Immature natural killer cell (primary cell): ENCODE data around the gene C17orf78. TPM values are rescaled to one million over a fixed set of nuclear protein-coding genes. Genes with fewer than 3 reads are reported as not detected.
"Not testable (repeated sequence)": the region's sequence is repeated elsewhere in the genome, so short reads cannot be mapped to it uniquely, and the experiment has no call there.

Experiments used
- DNase-seq, 3 donors: peaks; one replicate each; pipeline ENCODE4 v3.0.0; 2022; ENCODE audit warnings: mixed read lengths in 1 of 3
- H3K27ac Mint-ChIP-seq, 6 donors: one replicate each; pipeline ENCODE4 v1.8.0; 2020; ENCODE audit warnings: mixed read lengths in 6 of 6, mild to moderate bottlenecking in 5 of 6, inconsistent platforms in 4 of 6, moderate library complexity in 3 of 6
- H3K27me3 Mint-ChIP-seq, 3 donors: one replicate each; pipeline ENCODE4 v1.8.0; 2020 to 2021; ENCODE audit warnings: low read depth in 3 of 3, mild to moderate bottlenecking in 3 of 3, mixed read lengths in 3 of 3, moderate library complexity in 3 of 3, inconsistent platforms in 1 of 3
- H3K36me3 Mint-ChIP-seq, 3 donors: one replicate each; pipeline ENCODE4 v1.8.0; 2020; ENCODE audit warnings: mixed read lengths in 3 of 3, inconsistent platforms in 2 of 3, mild to moderate bottlenecking in 2 of 3
- H3K4me1 Mint-ChIP-seq, 2 donors: one replicate each; pipeline ENCODE4 v1.8.0; 2020; ENCODE audit warnings: inconsistent platforms in 2 of 2, mild to moderate bottlenecking in 2 of 2, mixed read lengths in 2 of 2, moderate library complexity in 1 of 2
- H3K4me3 Mint-ChIP-seq, 5 donors: one replicate each; pipeline ENCODE4 v1.8.0; 2020; ENCODE audit warnings: mild to moderate bottlenecking in 5 of 5, mixed read lengths in 5 of 5, inconsistent platforms in 3 of 5, moderate library complexity in 3 of 5
- H3K9me3 Mint-ChIP-seq, 6 donors: one replicate each; pipeline ENCODE4 v1.8.0; 2020; ENCODE audit warnings: mild to moderate bottlenecking in 6 of 6, mixed read lengths in 6 of 6, inconsistent platforms in 4 of 6, moderate library complexity in 3 of 6
- polyA plus RNA-seq, 3 donors: library from polyadenylated mRNA; unstranded; fragments of 300-500 nt; fragmentation: Illumina TruSeq; gene quantifications; one replicate each; pipeline ENCODE4 v1.2.3, GENCODE V29; 2021

The C17orf78 gene
- polyA plus RNA-seq, 3 donors from 2014 or later = not detected

GRCh38 chr17:37399265-37399803, 23.5 kb downstream of the C17orf78 start:
- H3K4me3 Mint-ChIP-seq = no peak overlapping the region
- H3K9me3 Mint-ChIP-seq = no peaks in the 10 kb centered on the region
- H3K36me3 Mint-ChIP-seq = no peaks in the 10 kb centered on the region
- peaks cover 0 to 4% of the 10 kb centered on the region in 2 donors for H3K4me1 Mint-ChIP-seq
- H3K27me3 Mint-ChIP-seq = peaks cover 0 to 1% (median 0%) of the 10 kb centered on the region in 3 donors
- no peak for DNase-seq
- H3K27ac Mint-ChIP-seq = no peak overlapping the region

- DNase-seq = no peak
- Mint-ChIP-seq H3K36me3 (peaks cover 0 to 5% (median 0%) of the 10 kb centered on the region in 3 donors), H3K27me3 (peaks cover 0 to 1% (median 0%) of the 10 kb centered on the region in 3 donors), H3K9me3 (no peaks in the 10 kb centered on the region), H3K27ac (no peak overlapping the region), H3K4me3 (no peak overlapping the region), H3K4me1 (peaks cover 9 to 12% of the 10 kb centered on the region in 2 donors)
Measured at GRCh38 chr17:37400505-37400904, 24.7 kb downstream of the C17orf78 start.

DNA sequence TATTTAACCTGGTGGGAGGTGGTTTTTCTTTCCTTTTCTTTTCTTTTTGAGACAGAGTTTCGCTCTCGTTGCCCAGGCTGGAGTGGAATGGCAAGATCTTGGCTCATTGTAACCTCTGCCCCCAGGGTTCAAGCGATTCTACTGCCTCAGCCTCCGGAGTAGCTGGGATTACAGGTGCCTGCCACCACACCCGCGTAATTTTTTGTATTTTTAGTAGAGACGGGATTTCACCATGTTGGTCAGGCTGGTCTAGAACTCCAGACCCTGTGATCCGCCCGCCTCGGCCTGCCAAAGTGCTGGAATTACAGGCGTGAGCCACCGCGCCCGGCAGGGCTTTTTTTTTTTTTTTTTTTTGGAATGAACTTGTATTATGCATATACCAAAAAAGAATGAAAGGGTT, 29.7 kb downstream of the C17orf78 start:
- DNase-seq, H3K9me3 Mint-ChIP-seq, H3K27me3 Mint-ChIP-seq, H3K36me3 Mint-ChIP-seq: not testable (repeated sequence)
- H3K27ac Mint-ChIP-seq = peak overlapping the region; percentile 82 to 95 (median 91)
- H3K4me1 Mint-ChIP-seq = peaks cover 26 to 33% of the 10 kb centered on the region in 2 donors
- peak overlapping the region; percentile 93 to 96 (median 94) for H3K4me3 Mint-ChIP-seq

- H3K27ac Mint-ChIP-seq = peak overlapping the region; percentile 82 to 95 (median 91)
- peak overlapping the region; percentile 93 to 96 (median 94) for H3K4me3 Mint-ChIP-seq
- peaks cover 26 to 33% of the 10 kb centered on the region in 2 donors for H3K4me1 Mint-ChIP-seq
- H3K9me3 Mint-ChIP-seq = no peaks in the 10 kb centered on the region
- peaks cover 3 to 9% (median 4%) of the 10 kb centered on the region in 3 donors for H3K36me3 Mint-ChIP-seq
- no peak for DNase-seq
- H3K27me3 Mint-ChIP-seq = peaks cover 0 to 10% (median 7%) of the 10 kb centered on the region in 3 donors
Measured at GRCh38 chr17:37405955-37406634, 30.3 kb downstream of the C17orf78 start.

DNA sequence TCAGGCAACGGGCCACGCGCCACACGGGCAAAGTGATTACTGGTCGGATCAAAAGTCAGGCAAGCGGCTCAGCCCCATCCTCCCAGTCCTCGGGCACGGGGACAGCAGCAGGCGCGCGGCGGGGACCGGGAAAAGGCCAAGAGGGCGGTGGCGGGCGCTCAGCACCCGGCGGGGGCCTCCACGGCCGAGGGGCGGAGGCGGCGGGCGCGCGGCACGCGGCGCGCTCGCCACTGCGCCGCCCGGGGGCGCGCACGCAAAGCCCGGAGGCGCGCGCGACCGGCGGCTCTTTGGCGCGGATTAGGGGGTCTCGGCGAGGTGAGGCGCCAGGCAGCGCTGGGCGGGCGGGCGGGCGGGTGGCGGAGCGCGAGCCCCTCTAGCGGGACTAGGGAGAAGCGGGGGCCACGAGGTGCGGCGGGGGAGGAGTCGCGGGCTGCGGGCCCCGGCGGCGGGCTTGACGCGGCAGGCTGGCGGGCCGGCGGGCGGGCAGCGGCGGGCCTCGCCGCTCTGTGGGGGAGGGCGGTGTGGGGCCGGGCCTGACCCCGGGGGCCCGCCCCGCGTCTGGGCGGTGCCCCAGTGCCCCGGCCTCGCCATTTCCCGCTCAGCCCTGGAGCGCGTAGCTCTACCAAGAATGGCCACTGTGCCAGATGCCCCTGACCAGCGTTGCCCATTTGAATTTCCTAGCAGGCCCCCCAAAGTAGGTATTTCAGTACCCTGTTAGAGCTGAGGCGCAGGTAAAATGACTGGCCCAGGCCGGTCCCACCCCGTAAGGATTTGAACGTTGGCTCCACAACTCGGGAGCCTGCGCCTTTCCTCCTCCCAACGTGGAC, 31.1 kb downstream of the C17orf78 start, which contains the start of the genes ACACA and TADA2A:
Gene ACACA, minus strand, starts transcription at position 202 of the 827 bp plus-strand sequence. CDS start 537 bp downstream, outside the sequence.
Gene TADA2A, plus strand, starts transcription at position 252 of the 827 bp plus-strand sequence. CDS start 4,480 bp downstream, outside the sequence.
- Mint-ChIP-seq H3K4me1 (peaks cover 26 to 33% of the 10 kb centered on the region in 2 donors), H3K4me3 (peak within 1 kb of the TSS; percentile 94 to 96 (median 95)), H3K36me3 (peaks cover 4 to 10% (median 5%) of the 10 kb centered on the region in 3 donors), H3K27ac (peak within 1 kb of the TSS; percentile 82 to 97 (median 91)), H3K27me3 (peaks cover 0 to 8% (median 7%) of the 10 kb centered on the region in 3 donors), H3K9me3 (no peaks in the 10 kb centered on the region)
- peak; percentile 79 to 81 (median 80) for DNase-seq

DNA sequence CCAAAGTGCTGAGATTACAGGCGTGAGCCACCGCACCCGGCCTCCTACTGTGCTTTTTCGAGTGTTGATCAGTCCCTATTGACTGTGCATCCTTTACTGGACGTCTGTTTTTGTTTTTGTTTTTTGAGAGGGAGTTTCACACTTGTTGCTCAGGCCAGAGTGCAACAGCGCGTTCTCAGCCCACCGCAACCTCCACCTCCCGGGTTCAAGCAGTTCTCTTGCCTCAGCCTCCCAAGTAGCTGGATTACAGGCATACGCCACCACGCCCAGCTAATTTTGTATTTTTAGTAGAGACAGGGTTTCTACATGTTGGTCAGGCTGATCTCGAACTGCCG, 32.3 kb downstream of the C17orf78 start:
- Mint-ChIP-seq H3K36me3 (peaks cover 5 to 10% (median 8%) of the 10 kb centered on the region in 3 donors), H3K4me1 (peaks cover 26 to 33% of the 10 kb centered on the region in 2 donors), H3K4me3 (peak overlapping the region; percentile 90 to 95 (median 94)), H3K27ac (peak overlapping the region in 4 of 6 donors; percentile 45 to 80 (median 63))
- H3K9me3 Mint-ChIP-seq, H3K27me3 Mint-ChIP-seq, DNase-seq: not testable (repeated sequence)

DNA sequence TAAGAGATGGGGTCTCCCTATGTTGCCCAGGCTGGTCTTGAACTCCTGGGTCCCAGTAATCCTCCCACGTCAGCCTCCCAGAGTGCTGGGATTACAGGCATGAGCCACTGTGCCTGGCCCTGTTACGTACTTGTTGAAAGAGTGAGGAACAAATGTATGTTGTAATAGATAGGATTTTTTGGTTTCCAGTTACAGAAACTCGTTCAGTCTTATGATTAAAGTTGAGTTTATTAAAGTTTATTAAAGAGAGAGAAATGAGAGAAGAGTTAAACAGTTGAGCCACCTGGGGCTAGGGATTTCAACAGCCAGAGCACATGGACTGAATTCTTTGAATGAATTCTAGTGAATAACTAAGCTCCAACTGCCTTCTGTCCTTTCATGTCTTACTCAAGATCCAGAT, 34.6 kb downstream of the C17orf78 start:
- no peak overlapping the region for H3K4me3 Mint-ChIP-seq
- H3K27ac Mint-ChIP-seq = peak overlapping the region in 1 of 6 donors; percentile 27
- no peaks in the 10 kb centered on the region for H3K9me3 Mint-ChIP-seq

GRCh38 chr17:37413875-37414519, 38.2 kb downstream of the C17orf78 start:
- H3K27ac Mint-ChIP-seq = no peak overlapping the region
- peaks cover 10 to 26% (median 22%) of the 10 kb centered on the region in 3 donors for H3K36me3 Mint-ChIP-seq

More for the DNA sequence above, 34.6 kb downstream of the C17orf78 start:
- Mint-ChIP-seq H3K4me1 (peaks cover 18 to 26% of the 10 kb centered on the region in 2 donors), H3K27me3 (peaks cover 0 to 8% (median 7%) of the 10 kb centered on the region in 3 donors), H3K36me3 (peaks cover 10 to 22% (median 22%) of the 10 kb centered on the region in 3 donors)
- no peak for DNase-seq

GRCh38 chr17:37417852-37418251, 42.1 kb downstream of the C17orf78 start:
- no peaks in the 10 kb centered on the region for H3K27me3 Mint-ChIP-seq
- H3K4me1 Mint-ChIP-seq = no peaks in the 10 kb centered on the region
- H3K9me3 Mint-ChIP-seq = no peaks in the 10 kb centered on the region
- no peak overlapping the region for H3K4me3 Mint-ChIP-seq
- H3K27ac Mint-ChIP-seq = no peak overlapping the region
- DNase-seq = no peak
- H3K36me3 Mint-ChIP-seq = peaks cover 5 to 23% (median 15%) of the 10 kb centered on the region in 3 donors

More at GRCh38 chr17:37413875-37414519, 38.2 kb downstream of the C17orf78 start:
- H3K9me3 Mint-ChIP-seq = no peaks in the 10 kb centered on the region
- no peak for DNase-seq
- no peaks in the 10 kb centered on the region for H3K4me1 Mint-ChIP-seq
- no peak overlapping the region for H3K4me3 Mint-ChIP-seq
- no peaks in the 10 kb centered on the region for H3K27me3 Mint-ChIP-seq

DNA sequence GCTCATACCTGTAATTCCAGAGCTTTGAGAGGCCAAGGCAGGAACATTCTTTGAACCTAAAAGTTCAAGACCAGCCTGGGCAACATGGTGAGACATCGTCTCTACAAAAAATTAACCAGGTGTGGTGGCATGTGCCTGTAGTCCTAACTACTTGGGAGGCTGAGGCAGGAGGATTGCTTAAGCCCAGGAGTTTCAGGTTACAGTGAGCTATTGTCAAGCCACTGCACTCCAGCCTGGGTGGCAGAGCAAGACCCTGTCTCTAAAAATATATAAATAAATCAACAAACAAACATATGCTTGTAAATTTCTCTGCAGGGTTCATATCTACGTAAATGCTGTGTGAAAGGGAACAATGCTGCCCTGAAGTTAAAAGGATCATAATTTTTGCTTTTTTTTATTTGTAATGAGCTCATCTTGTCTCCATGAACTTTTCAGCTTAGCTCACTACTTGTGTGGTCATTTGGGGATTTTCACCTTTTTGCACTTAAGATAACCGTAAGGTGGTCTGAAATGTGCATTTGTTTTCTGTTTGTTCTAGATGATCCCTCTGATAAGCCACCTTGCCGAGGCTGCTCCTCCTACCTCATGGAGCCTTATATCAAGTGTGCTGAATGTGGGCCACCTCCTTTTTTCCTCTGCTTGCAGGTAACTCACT, 47.3 kb downstream of the C17orf78 start:
- H3K27me3 Mint-ChIP-seq = peaks cover 0 to 2% (median 0%) of the 10 kb centered on the region in 3 donors
- peaks cover 0 to 1% of the 10 kb centered on the region in 2 donors for H3K4me1 Mint-ChIP-seq
- H3K36me3 Mint-ChIP-seq = peaks cover 8 to 22% (median 12%) of the 10 kb centered on the region in 3 donors
- H3K27ac Mint-ChIP-seq = peak overlapping the region in 2 of 6 donors; percentile 54 to 57
- H3K4me3 Mint-ChIP-seq = no peak overlapping the region
- H3K9me3 Mint-ChIP-seq = no peaks in the 10 kb centered on the region
- DNase-seq = no peak

- Mint-ChIP-seq H3K27ac (no peak overlapping the region), H3K4me3 (no peak overlapping the region), H3K4me1 (peaks cover 3 to 8% of the 10 kb centered on the region in 2 donors), H3K36me3 (peaks cover 8 to 27% (median 12%) of the 10 kb centered on the region in 3 donors), H3K9me3 (no peaks in the 10 kb centered on the region), H3K27me3 (peaks cover 0 to 2% (median 0%) of the 10 kb centered on the region in 3 donors)
- no peak for DNase-seq
Measured at GRCh38 chr17:37425268-37425667, 49.5 kb downstream of the C17orf78 start.

- peaks cover 7 to 18% of the 10 kb centered on the region in 2 donors for H3K4me1 Mint-ChIP-seq
- peaks cover 5 to 20% (median 12%) of the 10 kb centered on the region in 3 donors for H3K36me3 Mint-ChIP-seq
- DNase-seq = no peak
- peaks cover 0 to 2% (median 0%) of the 10 kb centered on the region in 3 donors for H3K27me3 Mint-ChIP-seq
- no peak overlapping the region for H3K4me3 Mint-ChIP-seq
- no peaks in the 10 kb centered on the region for H3K9me3 Mint-ChIP-seq
- H3K27ac Mint-ChIP-seq = no peak overlapping the region
Measured at GRCh38 chr17:37429039-37429438, 53.3 kb downstream of the C17orf78 start.
